Hematopoietic multipotent progenitor cell (in vitro differentiated cells): ENCODE data around the gene CLSTN3. TPM values are rescaled to one million over a fixed set of nuclear protein-coding genes. Genes with fewer than 3 reads are reported as not detected.

Experiments
- DNase-seq, 3 donors: peaks; one replicate each; pipeline ENCODE4 v3.0.0-alpha.2; 2011 to 2015; ENCODE audit warnings: low read depth in 2 of 3, low spot score in 2 of 3
- total RNA-seq: library from RNA; depleted of rRNA; stranded (reverse); fragments of >200 nt; gene quantifications from one replicate; pipeline ENCODE4 v1.2.3, GENCODE V29; 2012

The CLSTN3 gene
- total RNA-seq, 1 donor = 53.9 TPM

DNA sequence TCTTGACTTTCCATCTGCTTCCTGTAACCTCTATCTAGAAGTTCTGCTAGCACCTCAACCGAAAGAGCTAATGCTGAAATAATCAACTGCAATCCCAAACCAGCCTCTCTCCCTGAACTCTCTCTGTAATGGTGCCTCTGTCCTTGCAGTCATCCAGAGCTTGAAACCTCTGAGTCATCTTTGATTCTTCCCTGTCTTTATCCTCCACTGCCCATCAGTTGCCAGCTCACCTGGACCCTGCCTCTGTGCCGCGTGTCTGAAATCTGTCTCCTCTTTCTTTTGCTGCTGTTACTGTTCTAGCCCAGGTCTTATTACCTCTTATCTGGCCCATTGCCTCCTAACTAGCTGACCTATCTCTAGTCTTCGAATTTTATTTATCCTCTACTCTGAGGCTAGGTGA is 15.5 kb downstream of the CLSTN3 start:
- no peak for DNase-seq

DNA sequence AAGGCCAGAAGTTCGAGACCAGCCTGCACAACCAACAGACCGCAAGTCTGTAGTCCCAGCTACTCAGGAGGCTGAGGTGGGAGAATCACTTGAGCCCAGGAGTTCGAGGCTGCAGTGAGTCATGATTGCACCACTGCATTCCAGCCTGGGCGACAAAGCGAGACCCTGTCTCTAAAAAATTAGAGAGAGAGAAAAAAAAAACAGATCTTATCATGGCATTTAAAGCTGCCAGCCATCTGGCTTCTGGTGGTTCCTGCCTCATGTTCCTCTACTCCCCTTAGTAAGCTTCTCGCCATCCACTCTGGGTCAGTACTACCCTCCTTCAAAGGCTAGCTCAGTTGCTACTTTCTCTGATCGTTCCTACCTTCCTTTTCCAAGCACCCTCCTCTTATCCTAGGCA is 16.1 kb downstream of the CLSTN3 start:
- DNase-seq = no peak

DNA sequence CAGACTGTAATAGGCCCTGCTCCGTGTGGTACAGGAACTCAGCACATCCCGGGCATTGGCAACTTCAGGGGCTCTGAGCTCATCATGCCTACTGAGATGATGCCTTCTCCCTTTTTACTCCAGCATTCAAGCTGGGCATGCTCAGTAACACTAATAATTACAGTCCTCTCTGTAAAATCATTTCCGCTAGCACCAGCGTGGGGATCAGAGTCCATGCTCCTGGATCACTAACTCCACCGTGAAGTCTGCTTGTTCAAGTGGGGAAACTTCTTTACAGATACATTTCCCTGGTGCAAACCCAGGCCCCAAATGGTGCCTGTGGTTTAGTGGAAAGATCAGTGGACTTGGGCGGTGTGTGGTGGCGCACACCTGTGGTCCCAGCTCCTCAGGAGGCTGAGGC is 16.7 kb downstream of the CLSTN3 start:
- no peak for DNase-seq

DNA sequence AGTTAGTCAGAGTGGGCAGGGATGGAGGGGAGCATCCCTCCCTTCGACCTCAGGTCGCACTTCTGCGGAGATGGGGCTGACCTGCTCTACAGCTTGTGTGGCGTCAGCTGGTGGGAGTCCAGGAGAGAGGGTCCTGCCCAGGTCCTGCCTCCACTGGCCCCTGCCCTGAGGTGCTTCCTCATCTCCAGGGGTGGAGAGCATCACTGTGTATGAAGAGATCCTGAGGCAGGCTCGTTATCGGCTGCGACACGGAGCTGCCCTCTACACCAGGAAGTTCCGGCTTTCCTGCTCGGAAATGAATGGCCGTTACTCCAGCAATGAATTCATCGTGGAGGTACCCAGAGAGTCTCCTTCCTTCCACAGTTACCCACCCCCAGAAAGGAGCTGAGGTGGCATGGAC is 20.2 kb downstream of the CLSTN3 start:
- DNase-seq = no peak

DNA sequence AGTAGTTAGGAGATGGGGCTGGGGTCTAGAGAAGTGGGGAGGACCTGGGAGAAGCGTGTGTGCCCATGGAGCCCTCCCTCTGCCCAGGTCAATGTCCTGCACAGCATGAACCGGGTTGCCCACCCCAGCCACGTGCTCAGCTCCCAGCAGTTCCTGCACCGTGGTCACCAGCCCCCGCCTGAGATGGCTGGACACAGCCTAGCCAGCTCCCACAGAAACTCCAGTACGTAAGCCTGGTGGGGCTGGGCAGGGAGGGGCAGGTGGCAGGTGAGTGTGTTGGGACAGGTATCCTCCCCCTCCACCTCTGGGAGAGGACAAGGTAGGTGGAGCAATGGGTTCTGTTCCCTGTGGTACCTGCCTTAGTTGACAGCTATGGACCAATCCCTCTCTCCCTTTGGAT is 20.7 kb downstream of the CLSTN3 start:
- DNase-seq = no peak

DNA sequence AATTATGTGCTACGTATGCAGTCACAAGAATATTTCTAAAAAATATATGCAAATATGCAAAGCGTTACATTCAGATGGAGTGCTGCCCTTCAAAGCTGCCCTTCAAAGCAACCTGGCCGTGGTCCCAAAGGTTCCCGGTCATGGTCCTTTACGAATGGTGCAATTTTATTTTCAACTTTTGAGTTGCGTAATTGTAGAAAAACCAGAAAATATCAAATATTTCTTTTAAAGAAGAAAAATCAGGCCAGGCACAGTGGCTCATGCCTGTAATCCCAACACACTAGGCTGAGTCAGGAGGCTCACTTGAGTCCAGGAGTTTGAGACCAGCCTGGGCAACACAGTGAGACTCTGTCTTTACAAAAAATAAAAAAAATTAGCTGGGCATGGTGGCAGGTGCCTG is 21.4 kb downstream of the CLSTN3 start:
- DNase-seq = no peak

DNA sequence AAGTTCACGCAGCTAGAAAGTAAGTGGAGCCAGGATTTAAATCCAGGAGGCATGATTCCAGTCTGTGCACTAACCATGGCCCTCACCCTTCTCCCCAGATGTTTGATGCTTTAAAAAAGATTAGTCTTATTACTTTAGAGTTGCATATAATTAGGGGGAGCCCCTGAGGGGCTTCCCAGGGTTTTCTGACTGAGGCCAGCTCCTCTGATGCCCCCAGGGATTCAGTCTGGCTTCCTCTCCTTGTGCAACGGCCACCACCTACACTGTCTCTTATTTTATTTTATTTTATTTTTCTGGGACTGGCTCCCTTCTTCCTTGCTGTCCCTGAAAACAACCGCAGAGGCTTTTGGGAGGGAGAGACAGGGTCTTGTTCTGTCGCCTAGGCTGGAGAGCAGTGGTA is 22.6 kb downstream of the CLSTN3 start:
- DNase-seq = no peak

DNA sequence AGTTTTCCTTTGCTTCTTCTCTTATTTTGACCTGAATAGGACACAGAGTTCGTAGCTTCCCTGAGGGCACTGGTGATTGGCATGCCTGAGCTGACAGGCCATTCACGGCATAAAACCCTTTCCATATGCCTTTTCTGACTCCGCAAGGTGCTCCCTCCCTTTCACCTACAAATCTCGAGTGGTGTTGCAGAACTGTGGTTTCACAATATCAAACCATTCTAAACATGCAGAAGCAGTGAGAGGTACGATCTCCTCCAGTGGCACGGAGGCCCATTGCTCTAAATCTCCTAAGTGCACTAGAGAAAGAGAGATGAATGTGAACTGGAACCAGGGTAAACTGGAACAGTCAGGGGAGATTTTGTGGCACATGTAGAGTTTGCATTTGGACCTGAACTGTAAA is 23.9 kb downstream of the CLSTN3 start:
- no peak for DNase-seq

DNA sequence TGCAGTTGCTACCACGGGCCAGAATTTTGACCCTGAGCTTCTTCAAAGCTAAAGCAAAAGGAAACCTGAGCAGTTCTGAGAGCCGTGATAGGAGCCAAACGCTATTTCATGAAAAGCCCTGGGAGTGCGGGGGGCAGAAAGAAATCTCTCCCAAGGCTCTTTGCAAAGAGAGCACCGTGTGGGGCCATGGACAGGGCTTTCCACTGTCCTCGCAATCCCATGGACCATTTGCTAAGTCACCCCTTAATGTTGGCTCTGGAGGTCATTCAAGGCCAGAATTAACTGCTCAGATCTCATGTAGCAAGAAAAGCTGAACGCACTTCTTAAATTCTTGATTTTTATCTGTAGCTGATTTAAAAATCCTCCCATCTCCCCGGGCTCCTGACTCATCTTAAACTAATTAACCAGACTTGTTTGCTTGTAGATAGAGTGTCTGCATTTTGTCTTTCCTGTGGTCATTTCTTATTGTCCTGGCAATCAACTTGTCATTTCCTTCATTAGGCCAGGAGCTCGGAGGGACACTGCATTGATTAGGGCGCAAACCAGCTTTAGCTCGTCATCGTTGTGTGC is 24.8 kb downstream of the CLSTN3 start:
- no peak for DNase-seq

DNA sequence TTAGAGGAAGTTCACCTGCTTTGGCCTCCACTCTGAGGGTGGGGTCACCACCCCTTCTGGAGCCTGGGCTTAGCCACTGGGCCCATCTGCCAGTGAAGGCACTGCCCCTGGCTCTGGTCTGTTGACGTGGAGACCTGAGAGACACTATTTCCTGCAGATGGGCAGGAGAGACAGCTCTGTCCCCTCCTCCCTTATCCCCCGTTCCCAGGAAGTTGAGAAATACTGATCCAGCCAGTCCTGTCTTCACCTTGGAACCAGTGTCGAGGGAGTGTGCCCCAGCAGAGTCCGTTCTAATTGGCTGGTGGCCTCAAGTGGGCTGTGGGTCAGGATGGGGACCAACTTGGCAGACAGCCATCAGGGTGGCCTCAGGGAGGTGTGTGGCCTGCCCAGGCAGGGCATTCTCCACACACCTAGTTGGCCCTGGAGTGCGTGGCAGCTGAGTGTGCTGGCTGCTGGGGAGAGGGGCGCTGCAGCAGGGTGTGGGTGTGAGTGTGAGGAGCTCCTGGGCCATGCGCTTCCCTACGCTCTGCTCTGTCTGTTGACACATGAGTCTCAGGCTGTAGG is 25.4 kb downstream of the CLSTN3 start:
- no peak for DNase-seq

DNA sequence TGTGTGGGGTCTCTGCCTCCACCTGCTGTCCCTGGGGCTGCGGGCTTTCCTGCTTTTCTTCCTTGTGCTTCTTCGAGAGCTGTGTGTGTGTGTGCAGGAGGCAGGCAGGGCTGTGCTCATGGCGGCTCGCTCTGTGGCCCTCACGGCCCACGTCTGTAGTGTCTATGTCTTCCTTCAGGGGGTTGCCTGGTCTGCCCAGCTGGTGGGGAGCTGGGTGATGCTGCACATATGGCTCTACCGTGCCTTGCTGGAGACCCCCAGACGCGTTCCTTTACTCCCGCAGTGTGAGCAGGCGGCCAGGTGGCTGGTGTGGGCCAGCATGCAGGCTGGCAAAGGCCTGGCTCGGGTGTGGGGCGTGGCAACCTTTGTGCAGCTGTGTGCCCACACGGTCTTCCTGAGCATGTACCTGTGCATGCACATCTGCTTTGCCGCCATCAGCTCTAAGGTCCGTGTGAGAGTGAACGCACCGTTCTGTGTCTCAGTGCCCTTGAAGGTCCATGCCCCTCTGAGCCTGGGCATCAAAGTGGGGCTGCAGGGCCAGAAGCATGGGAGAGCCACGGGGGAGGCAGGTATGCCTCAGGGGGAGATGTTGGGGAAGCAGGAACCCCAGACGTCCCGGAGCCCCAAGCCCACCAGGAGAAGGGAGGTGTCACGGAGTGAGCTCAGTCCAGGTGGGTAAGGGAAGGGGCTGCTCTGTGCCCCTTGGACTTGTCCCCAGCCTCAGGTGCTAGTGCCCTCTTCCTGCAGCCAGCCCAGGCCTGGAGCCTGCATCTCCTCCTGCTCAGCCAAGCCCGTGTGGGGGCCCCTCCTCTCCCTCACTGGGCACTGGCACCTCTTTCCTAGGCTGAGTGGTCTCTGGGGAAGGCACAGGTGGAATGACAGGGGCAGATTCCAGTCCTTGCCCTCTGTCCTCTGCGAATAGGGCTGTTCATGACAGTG is 26.4 kb downstream of the CLSTN3 start:
- DNase-seq = no peak

DNA sequence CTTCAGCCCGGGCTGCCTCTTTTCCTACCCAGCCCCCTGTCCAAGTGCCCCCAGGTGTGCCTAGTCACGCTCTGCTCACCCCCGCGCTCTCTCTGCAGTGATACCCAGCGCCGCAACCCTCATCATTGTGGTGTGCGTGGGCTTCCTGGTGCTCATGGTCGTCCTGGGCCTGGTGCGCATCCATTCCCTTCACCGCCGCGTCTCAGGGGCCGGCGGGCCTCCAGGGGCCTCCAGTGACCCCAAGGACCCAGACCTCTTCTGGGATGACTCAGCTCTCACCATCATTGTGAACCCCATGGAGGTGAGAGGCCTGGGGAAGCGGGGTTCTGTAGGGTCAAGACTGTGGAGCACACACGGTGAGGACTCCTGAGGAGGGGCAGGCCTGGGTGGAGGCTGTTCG is 27.2 kb downstream of the CLSTN3 start:
- no peak for DNase-seq

DNA sequence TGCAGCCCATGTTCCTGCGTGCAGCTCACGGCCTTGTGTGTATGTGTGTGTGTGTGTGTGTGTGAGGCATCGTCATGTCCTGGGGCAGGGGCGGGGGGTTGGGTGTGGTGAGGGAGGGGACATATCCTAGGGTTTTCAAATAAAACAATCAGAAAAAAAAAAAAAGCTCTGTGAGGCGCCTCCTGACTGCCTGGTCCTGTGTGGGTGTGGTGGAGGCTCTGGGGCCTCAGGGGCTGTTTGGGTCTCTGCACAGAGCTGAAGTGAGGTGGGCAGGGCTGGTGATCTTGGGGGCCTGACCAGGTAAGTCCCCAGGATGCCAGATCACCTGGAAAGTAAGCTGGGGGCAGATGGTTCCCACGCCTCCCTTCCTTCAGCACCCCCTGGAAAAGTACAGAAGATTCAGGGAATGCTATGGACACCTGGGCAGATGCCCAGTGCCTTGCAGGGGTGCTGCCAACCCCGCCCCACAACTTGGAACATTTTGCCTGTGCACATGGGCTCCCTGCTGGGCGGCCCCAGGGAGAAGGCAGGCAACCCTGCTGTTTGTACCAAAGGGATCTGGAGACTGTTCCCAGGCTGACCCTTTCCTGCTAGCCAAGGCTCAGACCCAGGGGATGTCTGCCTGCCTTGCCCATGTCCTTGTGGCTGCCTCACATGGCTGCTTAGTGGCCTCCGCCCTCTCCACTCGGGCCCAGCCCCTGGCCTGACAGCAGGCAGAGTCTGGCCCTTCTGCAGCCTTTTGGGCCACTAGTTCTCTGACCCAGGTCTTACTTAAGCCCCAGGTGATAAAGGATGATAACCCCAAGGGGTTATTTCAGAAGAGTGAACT is 28.8 kb downstream of the CLSTN3 start:
- no peak for DNase-seq

DNA sequence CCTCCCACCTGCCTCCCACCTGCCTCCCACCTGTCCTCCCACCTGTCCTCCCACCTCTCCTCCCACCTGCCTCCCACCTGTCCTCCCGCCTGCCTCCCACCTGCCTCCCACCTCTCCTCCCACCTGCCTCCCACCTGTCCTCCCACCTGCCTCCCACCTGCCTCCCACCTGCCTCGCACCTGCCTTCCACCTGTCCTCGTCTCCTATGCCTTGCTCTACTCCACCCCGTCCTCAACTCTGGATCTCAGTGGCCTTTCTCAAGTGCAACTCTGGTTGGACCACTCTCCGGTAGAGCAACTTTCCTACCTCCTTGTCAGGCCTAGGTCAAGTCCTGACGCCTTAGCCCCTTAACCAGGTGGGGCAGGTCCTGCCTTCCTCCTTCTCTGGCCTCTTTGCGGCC is 30.0 kb downstream of the CLSTN3 start:
- DNase-seq = no peak

DNA sequence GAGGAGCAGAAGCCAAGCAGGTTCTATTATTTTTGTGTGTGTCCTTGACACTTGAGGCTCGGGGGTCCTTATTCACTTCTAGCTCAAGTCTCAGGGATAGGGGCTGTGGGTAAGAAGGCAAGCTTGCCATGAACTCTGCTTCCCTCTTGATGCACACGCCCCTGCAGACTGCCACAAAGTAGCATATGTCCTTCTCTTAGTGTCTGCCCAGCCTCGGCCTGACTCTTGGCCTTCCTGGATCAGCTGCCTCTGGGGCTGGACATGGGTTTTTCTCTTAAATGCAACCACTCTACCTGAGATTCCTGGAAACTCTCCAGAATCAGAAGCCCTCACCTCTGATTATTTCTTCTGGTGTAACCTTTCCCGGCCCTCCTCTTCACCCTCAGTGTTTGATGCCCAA is 31.2 kb downstream of the CLSTN3 start:
- DNase-seq = no peak

DNA sequence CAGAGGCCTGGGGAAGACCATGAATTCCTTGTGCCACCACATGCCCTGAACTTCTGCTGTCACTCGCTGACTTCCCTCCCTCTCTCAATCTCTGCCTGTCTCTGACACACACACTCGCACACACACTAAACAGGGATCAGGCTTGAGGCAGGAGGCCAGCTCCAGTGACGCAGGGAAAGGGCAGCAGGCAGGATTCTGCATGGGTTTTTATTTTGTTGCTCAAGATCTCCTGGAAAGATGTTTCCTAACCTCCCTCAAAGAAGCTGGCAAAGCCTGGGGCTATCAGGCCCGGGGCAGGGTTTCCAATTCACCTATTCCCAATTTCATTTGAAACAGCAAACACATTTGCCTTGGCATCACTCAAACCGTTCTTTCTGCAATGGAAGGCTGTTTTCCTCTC is 31.6 kb downstream of the CLSTN3 start:
- DNase-seq = no peak

DNA sequence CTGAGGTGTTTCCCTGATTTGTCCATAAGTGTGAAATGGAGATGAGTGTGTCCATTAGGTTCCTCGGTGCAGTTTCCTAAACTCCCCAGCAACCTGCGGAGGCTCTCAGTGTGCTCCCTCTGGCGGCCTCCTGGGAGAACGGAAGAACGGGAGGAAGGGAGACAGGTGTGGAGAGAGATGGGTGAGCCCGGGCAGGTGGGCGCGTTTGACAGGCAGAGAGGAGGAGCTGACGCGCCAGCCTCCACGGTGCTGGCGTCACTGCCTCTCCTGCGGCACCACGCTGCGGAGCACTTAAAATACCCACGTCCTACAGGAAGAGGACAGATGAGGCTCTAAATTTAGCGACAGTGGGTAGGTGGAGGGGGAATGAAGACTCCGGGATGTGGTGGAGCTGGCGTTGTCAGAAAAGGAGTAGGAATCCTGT is 32.5 kb downstream of the CLSTN3 start:
- DNase-seq = peak in 2 of 3 donors; percentile 21 to 23

DNA sequence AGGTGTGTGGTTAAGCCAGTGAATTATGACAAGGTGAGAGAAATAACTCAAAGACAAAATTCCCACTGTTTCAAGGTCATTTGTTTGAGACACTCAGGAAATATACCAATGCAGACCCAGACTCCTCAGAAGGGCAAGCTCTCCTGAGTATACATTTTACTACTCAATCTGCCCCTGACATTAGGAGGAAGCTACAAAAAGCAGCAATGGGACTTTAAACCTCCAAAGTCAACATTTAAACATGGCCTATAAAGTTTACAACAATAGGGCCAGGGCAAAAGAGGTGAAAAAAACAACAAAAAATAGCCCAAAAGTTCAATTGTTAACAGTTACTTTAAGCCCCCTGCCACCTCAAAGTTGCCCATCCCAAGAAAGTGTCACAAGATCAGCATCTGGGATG is 39.8 kb downstream of the CLSTN3 start:
- no peak for DNase-seq

DNA sequence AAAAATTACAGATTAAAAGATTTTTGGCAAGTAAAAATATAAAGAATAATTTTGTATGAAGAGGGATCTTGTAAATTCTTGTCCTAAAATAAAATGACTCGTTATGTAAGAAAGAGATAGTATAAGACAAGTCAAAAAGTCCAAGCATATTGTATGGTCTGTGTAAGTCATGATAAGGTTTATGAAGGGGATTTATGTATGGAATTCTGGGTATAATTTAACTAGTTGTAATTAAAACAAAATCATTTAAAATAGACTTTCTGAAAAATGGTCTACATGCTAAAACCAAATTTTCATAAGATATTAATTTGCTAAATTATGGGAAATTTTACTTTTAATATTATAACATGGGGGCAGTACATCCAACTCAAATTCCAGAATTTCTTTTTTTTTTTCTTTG is 41.7 kb downstream of the CLSTN3 start:
- no peak for DNase-seq

DNA sequence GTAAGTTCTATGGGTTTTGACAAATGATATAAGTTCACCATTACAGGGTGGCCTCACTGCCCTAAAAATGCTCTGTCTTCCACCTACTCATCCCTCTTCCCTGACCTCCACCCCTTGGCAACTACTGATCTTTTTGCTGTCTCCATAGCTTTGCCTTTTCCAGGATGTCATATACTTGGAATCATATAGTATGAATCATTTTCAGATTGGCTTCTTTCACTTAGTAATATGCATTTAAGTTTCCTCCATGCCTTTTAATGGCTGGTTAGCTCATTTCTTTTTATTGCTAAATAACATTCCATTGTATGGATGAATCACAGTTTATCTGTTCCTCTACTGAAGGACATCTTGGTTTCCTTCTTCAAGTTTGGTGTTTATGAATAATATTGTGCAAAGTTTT is 45.3 kb downstream of the CLSTN3 start:
- DNase-seq = no peak

DNA sequence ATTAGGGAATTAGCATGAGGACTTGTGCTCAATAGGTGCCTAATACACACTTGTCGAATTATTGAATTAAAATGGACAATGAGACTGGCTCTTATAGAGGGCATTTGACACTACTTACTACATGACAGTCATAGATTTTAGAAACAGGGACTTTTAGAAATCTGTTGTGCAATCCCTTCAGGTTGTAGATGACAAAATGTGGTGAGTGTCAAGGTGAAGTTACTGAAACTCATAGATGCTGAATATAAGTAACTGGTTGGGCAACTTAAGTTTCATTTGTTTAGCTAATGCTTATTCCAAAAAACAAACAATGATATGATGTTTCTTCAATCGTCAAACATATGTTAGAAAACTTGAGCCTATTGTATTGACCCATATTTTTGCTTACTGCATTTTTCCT is 46.4 kb downstream of the CLSTN3 start:
- DNase-seq = no peak
